SIG-M5 (cell line): ENCODE data around the gene GPX5.
"Not testable (repeated sequence)": the region's sequence is repeated elsewhere in the genome, so short reads cannot be mapped to it uniquely, and the experiment has no call there.

Experiments
- DNase-seq: peaks from one replicate; lab custom pipeline; 2025; lab: John Stamatoyannopoulos, UW

GPX5 gene

DNA sequence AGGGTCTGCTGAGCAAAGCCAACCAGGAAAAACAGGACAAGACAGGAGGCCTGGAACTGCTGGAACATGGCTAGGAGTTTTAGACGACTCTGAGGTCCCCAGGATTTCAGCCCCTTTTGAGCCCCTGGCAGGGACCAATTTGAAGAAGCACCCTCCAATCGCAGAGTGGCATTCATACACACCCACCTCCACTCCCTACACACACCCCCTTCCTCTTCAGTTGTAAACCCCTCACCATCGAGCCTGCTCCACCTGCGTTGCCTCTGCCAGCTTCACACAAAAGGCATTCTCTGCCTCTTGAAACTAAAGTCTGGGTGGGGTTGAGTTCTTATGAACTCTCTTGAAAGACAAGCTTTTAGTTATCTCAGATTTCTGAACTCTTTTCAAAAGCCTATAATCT, 10.0 kb upstream of the GPX5 start, which contains the start of gene GPX6:
Gene GPX6, minus strand, starts transcription at position 118 of the 400 bp plus-strand sequence. Its CDS starts 50 bp downstream, at position 68.
- DNase-seq = no peak

DNA sequence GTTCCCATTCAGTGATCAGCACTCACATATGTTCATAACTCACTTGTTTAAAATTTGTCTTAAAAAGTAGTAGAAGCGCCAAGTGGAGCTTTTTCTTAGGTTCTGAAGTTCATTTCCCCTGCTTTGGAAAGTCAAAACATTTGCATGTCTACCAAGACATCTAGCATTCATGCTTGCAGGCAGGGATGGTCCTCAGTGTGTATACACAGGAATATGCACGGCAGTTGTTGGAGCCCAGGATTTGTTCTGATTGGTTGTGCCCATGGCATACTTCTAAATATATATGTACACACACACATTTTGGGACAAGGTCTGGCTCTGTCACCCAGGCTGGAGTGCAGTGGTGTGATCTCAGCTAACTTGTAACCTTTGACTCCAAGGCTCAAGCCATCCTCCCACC, 7.7 kb upstream of the GPX5 start:
- DNase-seq = no peak

DNA sequence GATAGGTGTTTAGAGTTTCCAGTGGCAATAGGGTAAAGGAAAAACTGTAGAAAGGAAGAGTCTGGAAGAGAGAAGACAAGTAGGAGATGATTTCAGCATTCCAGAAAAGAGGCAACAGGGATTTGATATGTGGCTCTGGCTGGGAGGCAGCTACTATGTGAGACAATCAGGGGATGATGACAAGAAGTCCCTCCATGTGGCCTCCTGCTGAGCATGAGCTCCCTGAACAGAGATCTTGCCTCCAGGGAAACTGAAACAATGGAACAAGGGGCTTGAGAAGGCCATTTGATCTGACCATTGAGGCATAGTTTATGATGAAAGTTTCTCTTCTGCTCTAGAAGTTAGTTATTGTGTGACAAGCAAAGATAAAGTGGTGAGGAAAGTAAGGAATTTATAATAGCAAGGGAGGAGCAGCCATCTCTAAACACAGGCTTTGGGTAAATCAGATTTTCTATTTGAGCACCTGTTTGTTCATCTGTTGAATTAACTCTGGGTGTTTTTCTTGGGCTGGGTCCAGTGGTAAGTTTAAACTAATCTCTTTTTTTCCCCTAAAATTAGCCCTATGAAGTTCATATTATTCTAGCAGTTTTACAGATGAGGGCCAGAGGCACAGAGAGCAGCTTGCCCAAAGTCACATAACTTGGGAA, 3.0 kb upstream of the GPX5 start:
- no peak for DNase-seq

DNA sequence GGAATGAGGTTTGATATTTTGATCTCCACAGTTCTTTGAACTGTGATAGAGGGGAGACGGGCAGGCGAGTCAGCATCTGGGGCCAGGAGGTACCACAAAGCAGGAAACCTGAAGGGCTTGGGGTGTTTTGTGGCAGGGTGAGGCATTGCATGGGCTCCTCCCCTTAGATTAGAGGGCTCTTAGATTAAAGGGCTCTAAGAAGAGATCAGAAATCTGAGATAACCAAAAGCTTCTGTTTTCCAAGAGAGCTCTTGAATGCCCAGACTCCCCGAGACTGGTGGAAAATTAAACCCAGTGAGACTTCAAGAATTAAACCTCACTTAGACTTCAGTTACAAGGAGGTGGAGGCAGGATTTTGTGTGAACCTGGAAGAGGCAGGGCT, 2.4 kb upstream of the GPX5 start:
- no peak for DNase-seq

DNA sequence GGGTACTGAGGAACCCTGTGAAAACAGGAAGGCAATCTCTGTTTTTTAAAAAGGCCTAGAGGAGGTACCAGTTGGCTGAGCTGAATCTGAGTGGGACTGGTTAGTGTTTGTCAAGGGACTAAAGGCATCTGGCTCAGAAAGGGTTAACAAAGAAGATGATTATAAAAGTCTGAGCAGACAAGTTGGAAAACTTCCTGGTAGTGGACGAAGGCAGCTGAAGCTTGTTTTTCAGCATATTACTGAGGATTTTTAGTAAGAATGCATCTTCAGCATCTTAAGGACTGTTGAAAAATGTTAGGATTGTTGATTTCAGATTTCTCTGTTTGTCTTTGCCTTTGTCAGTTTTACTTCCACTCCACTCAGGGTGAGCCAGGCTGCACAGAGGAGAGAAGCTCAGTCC, 5.1 kb downstream of the GPX5 start:
- no peak for DNase-seq

DNA sequence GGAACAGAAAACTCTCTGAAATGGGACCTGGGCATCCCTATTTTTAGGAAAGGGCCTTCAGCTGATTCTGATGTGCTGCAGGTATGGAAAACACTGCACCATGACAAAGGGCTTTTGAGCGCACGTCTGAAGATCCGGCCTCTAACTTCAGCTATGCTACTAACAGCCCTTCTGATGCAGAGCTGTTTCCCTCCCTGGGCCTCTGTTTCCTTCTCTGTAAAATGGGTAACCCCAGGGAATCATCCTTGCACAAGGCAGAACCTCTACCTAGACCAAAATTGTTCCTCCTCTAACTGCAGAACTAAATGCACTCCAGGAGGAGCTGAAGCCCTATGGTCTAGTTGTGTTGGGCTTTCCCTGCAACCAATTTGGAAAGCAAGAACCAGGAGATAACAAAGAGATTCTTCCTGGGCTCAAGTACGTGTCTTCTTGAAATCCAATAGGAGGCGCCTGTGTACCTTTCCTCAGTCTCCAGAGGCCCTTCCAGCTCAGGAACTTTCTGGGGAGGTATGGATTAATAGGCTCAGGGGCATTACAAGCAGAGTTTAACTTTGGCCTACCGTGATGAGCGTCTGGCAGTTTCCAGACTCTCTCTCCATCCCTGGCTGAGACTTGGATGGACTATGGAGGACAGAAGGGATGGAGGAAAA, 5.9 kb downstream of the GPX5 start:
- DNase-seq = no peak

DNA sequence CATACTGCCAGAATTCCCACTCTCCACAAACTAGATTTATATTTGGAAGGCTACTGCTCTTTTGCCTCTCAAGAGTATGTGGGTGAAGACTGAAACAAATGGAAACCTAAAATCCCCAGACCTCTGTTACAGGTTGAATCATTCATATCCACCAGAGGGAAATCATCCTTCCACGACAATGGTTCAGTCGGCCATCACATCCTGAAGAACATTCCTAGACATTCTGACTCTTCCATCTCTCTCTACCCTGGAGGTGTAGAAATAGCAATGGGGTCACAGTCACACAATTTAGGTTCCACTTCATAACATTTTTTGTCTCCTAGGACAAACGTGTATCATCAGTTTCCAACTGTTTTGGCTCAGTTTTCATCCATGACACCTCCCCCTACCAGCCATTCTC, 8.6 kb downstream of the GPX5 start:
- DNase-seq = no peak

DNA sequence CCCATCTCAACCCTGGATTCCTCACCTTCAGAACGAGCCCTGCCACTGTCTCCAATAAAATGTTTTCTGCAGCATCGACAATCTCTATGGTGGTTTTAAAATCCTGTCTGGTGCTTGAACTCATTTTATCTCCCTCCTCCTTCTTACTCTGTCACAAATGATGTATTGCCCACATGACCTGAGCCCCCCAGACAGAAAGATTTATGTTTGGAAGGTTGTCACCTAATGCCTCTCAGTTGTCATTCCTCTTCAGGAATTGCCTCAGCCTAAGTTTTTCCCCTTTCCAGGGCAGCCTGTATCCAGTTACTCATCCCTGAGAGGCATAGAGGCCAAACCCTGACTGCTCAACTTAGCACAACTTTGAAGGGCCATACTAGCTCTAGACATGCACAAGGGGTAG, 9.2 kb downstream of the GPX5 start:
- DNase-seq = no peak

DNA sequence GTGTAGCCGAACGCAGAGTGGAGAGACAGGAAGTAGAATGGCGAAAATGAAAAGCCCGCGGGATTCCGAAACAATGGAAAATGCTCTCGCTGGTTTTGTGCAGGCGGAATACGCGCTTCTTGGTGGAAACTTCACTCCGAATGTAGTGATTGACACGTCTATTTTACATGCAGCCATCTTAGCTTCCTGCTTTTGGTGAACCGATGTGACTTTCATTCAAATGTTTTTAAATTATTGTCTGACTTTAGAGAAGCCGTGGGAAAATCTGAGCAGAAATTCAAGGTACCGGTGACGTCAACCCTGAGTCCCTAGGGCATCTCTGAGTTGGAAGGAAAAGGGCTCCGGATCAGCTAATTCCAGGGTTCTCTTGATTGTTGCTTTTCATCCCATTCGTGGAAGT, 11.4 kb downstream of the GPX5 start:
- no peak for DNase-seq

DNA sequence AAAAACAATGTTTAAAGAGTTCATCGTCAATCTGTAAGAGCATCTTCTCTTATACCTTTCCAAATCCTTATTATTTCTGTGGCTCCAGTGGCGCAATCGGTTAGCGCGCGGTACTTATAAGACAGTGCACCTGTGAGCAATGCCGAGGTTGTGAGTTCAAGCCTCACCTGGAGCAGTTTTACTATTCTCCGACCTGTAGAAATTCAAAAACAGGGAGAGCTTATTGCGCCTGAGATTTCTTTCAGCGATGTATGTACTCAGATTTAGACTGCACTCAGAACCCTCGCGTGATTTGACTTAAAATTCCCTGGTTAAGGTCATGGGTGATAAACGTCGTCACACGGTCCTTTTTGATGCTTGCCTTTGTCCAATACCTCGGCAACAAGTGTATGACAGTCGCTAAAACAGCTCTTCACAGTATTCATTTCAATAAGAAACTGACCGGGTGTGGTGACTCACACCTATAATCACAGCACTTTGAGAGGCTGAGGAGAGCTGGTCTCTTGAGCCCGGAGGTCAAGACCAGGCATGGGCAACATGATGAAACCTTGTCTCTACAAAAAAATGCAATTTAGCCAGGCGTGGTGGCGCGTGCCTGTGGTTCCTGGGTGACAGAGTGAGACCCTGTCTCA, 11.9 kb downstream of the GPX5 start:
- DNase-seq = no peak

DNA sequence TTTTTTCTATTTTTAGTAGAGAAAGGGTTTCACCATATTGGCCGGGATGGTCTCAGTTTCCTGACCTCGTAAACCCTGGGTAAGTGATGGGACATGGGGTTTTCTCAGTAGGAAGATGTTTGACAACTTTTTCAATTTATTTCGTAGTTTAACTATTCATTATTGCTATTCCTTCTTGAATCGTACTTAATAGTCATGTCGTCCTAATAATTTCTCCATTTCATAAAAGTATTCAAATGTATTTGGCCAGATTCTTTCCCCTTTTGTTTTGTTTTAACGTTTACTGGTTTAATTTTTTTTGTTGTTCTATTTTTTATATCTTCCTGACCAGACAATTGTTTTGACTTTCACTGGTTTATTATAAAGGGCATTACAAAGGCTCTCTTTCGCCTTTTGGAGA, 16.3 kb downstream of the GPX5 start:
- no peak for DNase-seq

DNA sequence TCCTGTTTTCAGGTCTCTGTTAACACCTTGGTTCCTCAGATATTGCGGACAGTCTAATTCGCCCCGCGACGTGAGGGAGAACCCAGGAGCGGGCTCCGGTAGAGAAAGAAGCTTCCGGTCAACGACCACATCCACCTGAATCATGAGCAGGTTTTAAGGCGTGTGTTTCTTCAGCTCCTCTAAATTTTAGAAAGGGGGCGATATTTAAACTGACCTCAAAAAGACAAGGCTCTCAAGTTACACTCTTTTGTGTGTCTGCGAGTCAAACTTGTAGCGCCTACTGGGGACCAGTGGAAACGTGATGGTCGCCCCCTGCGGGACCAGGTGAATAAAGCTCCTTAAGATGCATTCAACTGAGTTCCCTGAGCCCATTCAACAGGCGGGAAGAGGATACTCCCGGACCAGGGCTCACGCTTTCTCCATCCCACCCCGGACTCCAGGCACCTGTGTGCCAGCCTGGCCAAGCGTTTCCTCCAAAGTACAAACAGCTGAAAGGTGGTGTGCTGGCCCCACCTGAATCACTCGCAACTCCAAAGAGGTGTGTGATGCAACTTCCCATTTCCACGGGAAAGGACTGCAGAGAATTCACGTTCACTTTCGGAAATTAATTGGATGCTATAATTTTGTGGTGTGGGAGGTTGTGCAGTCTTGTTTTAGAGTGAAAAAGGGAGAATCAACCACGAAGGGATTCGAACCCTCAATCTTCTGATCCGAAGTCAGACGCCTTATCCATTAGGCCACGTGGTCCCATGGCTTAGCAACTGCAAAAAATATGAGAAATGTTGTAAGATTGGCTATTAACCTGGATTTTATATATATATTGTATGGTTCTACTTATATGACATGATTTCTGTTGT, 17.0 kb downstream of the GPX5 start:
- no peak for DNase-seq

DNA sequence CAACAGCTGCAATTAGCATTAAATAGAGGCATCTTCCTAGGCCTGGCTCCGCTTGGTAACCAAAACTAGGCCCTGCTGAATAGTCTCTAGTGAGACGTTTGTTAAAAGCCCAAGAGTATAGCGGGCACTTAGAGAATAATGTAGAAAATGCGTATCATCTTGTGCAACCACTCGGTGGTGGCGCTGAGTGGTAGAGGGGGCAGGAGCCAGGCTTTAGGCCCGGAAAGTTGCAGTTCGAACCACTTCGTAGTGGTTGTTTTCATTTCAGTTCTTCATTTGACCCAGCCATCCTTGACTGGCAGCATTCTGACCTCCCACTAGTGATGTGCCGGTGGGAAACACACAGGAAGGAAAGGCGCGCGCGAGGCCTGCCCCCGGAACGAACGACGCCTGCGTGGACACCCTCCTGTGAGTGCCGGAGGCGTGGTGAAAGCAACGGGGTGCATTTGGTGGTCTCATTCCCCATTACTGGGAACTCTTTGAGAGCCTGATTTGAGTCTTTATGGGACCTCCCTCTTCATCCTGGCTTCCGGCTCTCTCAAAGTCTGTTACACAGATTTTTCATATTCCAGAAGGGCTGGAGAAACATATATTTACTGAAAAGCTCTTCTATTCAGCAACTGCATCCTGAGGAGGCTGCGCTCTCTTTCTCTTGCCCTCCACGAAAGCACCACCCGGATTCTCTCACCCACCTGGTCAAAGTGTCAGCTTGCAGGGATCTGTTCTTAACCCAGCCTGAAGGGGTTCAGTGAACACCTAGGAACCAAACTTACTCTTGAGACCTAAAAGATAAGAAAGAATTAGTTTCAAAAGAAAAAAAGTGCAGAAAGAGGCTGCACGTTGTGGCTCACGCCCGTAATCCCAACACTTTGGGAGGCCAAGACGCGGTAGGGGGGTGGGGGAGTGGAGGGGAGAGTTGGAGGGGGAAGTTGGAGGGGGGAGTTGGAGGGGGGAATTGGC, 18.2 kb downstream of the GPX5 start:
- no peak for DNase-seq

DNA sequence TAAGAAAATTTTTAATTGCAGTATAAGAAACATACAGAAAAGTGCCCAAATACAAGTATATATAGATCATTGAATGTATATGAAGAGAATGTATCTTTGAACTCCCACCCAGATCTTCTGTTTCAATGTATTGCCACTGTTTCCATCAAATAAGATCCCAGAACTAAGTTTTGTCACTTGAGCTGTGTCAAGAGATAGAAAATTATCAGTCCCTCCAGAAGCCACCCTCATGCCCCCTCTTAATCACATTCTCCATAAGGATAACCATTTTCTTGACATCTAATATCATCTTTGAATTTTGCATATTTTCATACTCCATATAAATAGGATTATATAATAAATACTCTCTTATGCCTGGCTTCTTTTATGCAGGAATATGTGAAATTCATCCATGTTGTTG, 20.3 kb downstream of the GPX5 start:
- no peak for DNase-seq

DNA sequence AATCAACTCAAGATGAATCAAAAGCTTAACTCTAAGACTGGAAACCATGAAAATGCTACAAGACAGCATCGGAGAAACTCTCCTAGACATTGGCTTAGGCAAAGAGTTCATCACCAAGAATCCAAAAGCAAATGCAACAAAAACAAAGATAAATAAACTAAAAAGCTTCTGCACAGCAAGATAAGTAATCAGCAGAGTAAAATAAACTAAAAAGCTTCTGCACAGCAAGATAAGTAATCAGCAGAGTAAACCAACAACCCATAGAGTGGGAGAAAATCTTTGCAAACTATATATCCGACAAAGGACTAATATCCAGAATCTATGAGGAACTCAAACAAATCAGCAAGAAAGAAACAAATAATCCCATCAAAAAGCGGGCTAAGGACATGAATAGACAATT, 21.3 kb downstream of the GPX5 start:
- DNase-seq = not testable (repeated sequence)

DNA sequence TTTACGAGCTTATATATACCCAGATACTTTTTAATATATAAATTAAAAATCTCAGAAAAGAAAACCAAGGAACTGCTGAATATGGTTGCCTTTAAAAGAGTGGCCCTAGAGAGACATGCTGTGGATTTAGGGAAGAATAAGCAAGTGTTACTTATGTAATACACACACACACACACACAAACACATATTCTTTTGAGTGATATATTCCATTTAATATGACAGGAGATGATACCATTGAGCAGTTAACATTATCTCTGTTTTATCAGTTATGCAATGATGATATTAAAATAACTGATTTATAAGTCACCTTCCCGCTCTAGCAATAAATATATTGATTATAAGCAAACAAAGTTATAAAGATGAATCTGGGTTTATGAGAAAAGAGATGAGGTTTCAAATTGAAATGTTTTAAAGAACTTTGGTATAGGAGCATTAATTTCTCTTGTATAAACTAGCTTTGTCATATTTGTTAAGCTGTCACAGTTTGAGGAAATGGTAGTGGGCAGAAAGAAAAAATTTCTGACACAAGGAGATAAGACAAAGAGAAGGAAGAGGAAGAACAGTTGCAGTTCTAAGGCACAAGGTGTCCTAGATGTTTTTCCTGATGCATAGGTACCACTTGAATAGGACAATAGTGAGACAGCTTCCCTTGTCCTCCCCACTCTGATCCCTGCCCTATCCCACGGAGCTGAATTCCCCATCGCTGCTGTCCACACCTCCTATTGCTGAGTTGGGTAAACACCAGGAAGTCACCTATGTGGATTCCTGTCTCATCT, 26.4 kb downstream of the GPX5 start:
- DNase-seq = no peak

DNA sequence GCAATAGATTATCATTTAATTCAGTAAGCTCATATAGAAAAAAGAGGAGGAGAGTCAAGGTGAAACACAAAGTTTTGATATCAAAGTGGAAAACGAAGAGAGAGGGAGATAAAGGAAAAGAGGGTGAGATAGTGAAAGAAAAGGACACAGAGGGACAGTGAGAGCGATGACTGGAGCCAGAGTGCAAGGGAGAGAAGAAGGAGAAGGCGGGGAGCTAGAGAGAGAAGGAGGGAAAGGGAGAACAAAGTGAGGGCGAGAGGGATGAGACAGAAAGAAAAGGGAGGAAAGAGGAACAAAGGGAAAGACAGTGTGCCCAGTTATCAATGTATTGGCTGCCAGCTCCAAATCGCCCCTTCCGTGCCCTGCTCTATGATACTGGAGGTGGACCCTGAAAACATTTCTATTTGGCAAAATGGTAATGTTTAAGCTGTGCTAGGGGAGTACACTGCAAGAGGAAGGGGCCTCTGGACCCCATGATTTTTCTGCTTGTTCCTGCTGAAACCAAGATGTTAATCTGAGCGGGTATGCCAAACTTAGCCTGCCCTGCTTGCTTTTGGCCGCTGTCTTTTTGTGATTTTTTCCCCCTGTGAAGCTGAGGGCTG, 27.8 kb downstream of the GPX5 start:
- no peak for DNase-seq

DNA sequence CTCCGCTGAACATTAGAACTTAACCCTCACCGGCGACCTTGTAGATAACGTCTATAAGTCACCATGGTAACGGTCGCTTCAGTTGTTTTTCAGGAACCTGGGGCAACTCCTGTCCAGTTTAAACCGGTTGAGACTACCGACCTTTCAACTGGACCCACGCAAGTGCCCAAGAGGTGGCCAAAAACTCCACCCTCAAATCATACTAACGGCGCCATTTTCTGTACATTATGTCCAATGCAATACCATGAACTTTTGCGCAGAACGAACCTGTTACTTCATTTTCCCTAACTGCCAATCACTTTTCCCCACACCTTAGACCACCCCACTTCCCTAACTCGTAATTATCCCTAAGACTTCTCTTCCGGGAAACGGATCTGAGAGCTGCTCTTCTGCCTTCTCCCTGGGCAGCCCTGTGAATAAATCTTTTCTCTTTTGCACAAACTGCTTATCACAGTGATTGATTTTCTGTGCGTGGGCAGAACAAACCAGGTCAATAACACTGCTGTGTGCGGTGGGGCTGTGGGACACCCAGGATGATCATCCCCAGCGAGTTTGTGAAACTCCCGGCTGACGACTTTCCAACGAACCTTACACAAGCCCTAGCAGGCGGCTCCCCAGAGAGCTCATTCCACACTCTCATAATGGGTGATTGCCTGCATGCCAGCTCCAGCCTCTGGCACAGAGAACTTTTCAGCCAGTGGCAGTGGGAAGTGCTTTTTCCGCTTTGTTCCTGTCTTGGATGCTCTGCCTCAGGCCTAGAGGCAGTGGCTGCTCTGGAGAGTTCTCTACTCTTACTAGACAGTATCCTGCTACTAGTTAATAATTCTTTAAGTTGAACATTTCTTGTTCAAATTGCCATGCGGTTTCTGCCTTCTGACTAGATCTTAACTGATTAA, 28.6 kb downstream of the GPX5 start:
- DNase-seq = no peak

DNA sequence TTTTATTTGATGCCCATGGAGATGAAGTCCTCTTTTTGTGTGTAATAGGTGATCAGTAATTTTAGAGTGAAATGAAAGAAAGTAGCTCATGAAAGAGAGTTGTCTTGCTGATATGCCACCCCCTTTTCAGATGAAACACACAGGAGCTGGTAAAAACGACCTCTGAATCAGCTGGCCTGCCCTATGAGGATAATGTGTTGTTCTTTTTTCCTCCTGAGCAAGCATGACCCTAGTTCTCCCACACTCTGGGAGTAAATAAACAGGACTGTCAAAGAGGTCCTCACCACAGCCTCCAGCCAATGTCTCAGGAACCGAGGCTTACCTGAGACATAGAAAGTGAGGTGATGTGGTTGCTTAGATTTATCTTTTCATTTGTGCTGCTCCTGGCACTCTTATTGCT, 29.5 kb downstream of the GPX5 start:
- DNase-seq = no peak
